Measurements from ENCODE around the gene RNF19B.
"Not testable (repeated sequence)": the region's sequence is repeated elsewhere in the genome, so short reads cannot be mapped to it uniquely, and the experiment has no call there.

The RNF19B gene

GRCh38 chr1:32964461-32965250 lies at the start of gene RNF19B:
Gene RNF19B (minus strand): TSS chr1:32964809. CDS start chr1:32964685, 124 bp downstream.
- DNase-seq, result peak; percentile 96

GRCh38 chr1:33013791-33014190 lies 49.2 kb upstream of the RNF19B start:
- no peak for DNase-seq

GRCh38 chr1:33012165-33012564 lies 47.6 kb upstream of the RNF19B start:
- no peak for DNase-seq

GRCh38 chr1:33010932-33011731 lies 46.5 kb upstream of the RNF19B start:
- no peak for DNase-seq

- DNase-seq, result no peak
Observed at GRCh38 chr1:33009561-33009960, 45.0 kb upstream of the RNF19B start.

GRCh38 chr1:33008051-33008914 lies 43.7 kb upstream of the RNF19B start:
- DNase-seq, result no peak

GRCh38 chr1:33007190-33008050 lies 42.8 kb upstream of the RNF19B start:
- no peak for DNase-seq

- no peak for DNase-seq
Observed at GRCh38 chr1:33005838-33006421, 41.3 kb upstream of the RNF19B start.

GRCh38 chr1:33005117-33005837 lies 40.7 kb upstream of the RNF19B start:
- no peak for DNase-seq

- DNase-seq, result no peak
Observed at GRCh38 chr1:33004613-33005012, 40.0 kb upstream of the RNF19B start.

GRCh38 chr1:33003657-33004056 lies 39.0 kb upstream of the RNF19B start:
- DNase-seq, result no peak

- no peak for DNase-seq
Observed at GRCh38 chr1:33002006-33002405, 37.4 kb upstream of the RNF19B start.

- no peak for DNase-seq
Observed at GRCh38 chr1:33001282-33001681, 36.7 kb upstream of the RNF19B start.

- DNase-seq, result no peak
Observed at GRCh38 chr1:33000427-33001026, 35.9 kb upstream of the RNF19B start.

GRCh38 chr1:32998997-32999396 lies 34.4 kb upstream of the RNF19B start:
- no peak for DNase-seq

- no peak for DNase-seq
Observed at GRCh38 chr1:32998064-32998463, 33.5 kb upstream of the RNF19B start.

GRCh38 chr1:32997381-32997891 lies 32.8 kb upstream of the RNF19B start:
- DNase-seq, result no peak

GRCh38 chr1:32993324-32993636 lies 28.7 kb upstream of the RNF19B start:
- DNase-seq, result not testable (repeated sequence)

GRCh38 chr1:32992489-32993323 lies 28.1 kb upstream of the RNF19B start:
- DNase-seq, result peak; percentile 81 to 88
